ENCODE data around the gene GSE1. TPM values are rescaled to one million over a fixed set of nuclear protein-coding genes. Genes with fewer than 3 reads are reported as not detected.

Gene GSE1
- total and polyA plus RNA-seq, 2 experiments from 2014 or later = 27.9 to 43.5 TPM

GRCh38 chr16:85674828-85675227 is 61.7 kb downstream of the GSE1 start:
- Histone ChIP-seq H3K36me3 (replicated peaks; ENCODE audit: insufficient read depth, low read depth) (no peaks in the 10 kb centered on the region), H3K27ac (no peak overlapping the region)
- no peak for TF ChIP-seq EZH2 (IDR thresholded peaks at IDR 0.05; ENCODE audit: borderline replicate concordance)
- no peak for TF ChIP-seq CTCF (IDR thresholded peaks at IDR 0.05; ENCODE audit: poor library complexity)
- TF ChIP-seq EZH2phosphoT487 (IDR thresholded peaks at IDR 0.05; ENCODE audit: low read depth, severe bottlenecking, unreplicated experiment) = no peak

GRCh38 chr16:85675251-85675874 is 62.2 kb downstream of the GSE1 start:
- Histone ChIP-seq H3K9me3 (ENCODE audit: low read depth) (no peaks in the 10 kb centered on the region), H3K9me2 (replicated peaks; ENCODE audit: insufficient read depth) (no peaks in the 10 kb centered on the region), H3K36me3 (replicated peaks; ENCODE audit: insufficient read depth, low read depth) (no peaks in the 10 kb centered on the region), H4K20me1 (ENCODE audit: insufficient read depth, poor library complexity, severe bottlenecking) (peaks cover 8% of the 10 kb centered on the region), H3K4me2 (no peak overlapping the region), H3K79me2 (no peaks in the 10 kb centered on the region), H3K27me3 (no peaks in the 10 kb centered on the region), H2AFZ (no peak overlapping the region), H3K4me1 (ENCODE audit: insufficient read depth) (peaks cover 6% of the 10 kb centered on the region), H3K4me3 (no peak overlapping the region), H3K27ac (no peak overlapping the region)
- 73% methylated on average over 4 of the region's 4 CpGs for WGBS (ENCODE audit: low lambda C conversion rate, missing lambda C conversion rate)
- no peak for DNase-seq (ENCODE audit: low spot score)
- TF ChIP-seq EZH2phosphoT487 (IDR thresholded peaks at IDR 0.05; ENCODE audit: low read depth, severe bottlenecking, unreplicated experiment) (no peak), EZH2 (IDR thresholded peaks at IDR 0.05; ENCODE audit: borderline replicate concordance) (no peak), CTCF (IDR thresholded peaks at IDR 0.05; ENCODE audit: poor library complexity) (peak; percentile 44)

More at GRCh38 chr16:85674828-85675227, 61.7 kb downstream of the GSE1 start:
- no peaks in the 10 kb centered on the region for H3K9me2 ChIP-seq (replicated peaks; ENCODE audit: insufficient read depth)
- no peaks in the 10 kb centered on the region for H3K79me2 ChIP-seq
- no peak overlapping the region for H2AFZ ChIP-seq
- H4K20me1 ChIP-seq (ENCODE audit: insufficient read depth, poor library complexity, severe bottlenecking) = peaks cover 8% of the 10 kb centered on the region
- WGBS (ENCODE audit: low lambda C conversion rate, missing lambda C conversion rate) = 95% methylated on average over 6 of the region's 6 CpGs
- H3K4me3 ChIP-seq = no peak overlapping the region
- no peak for DNase-seq (ENCODE audit: low spot score)
- H3K9me3 ChIP-seq (ENCODE audit: low read depth) = no peaks in the 10 kb centered on the region
- peaks cover 6% of the 10 kb centered on the region for H3K4me1 ChIP-seq (ENCODE audit: insufficient read depth)
- no peaks in the 10 kb centered on the region for H3K27me3 ChIP-seq
- H3K4me2 ChIP-seq = no peak overlapping the region

- peaks cover 8% of the 10 kb centered on the region for H4K20me1 ChIP-seq (ENCODE audit: insufficient read depth, poor library complexity, severe bottlenecking)
- no peaks in the 10 kb centered on the region for H3K79me2 ChIP-seq
- no peak for DNase-seq (ENCODE audit: low spot score)
- no peaks in the 10 kb centered on the region for H3K9me3 ChIP-seq (ENCODE audit: low read depth)
- 97% methylated on average over 7 of the region's 7 CpGs for WGBS (ENCODE audit: low lambda C conversion rate, missing lambda C conversion rate)
- H2AFZ ChIP-seq = no peak overlapping the region
- H3K4me3 ChIP-seq = no peak overlapping the region
- no peaks in the 10 kb centered on the region for H3K27me3 ChIP-seq
- no peaks in the 10 kb centered on the region for H3K36me3 ChIP-seq (replicated peaks; ENCODE audit: insufficient read depth, low read depth)
- TF ChIP-seq EZH2 (IDR thresholded peaks at IDR 0.05; ENCODE audit: borderline replicate concordance) (no peak), EZH2phosphoT487 (IDR thresholded peaks at IDR 0.05; ENCODE audit: low read depth, severe bottlenecking, unreplicated experiment) (no peak), CTCF (IDR thresholded peaks at IDR 0.05; ENCODE audit: poor library complexity) (no peak)
- no peaks in the 10 kb centered on the region for H3K9me2 ChIP-seq (replicated peaks; ENCODE audit: insufficient read depth)
- no peak overlapping the region for H3K27ac ChIP-seq
- no peak overlapping the region for H3K4me2 ChIP-seq
- H3K4me1 ChIP-seq (ENCODE audit: insufficient read depth) = peaks cover 6% of the 10 kb centered on the region
These were observed 63.3 kb downstream of the GSE1 start for GRCh38 chr16:85676466-85676865.
